ENCODE results near the gene HSH2D. TPM values are rescaled to one million over a fixed set of nuclear protein-coding genes. Genes with fewer than 3 reads are reported as not detected.
A peak's percentile ranks its signal among the peaks of the same experiment; 100 is the strongest.

Gene HSH2D
- total and polyA plus RNA-seq, 9 of the 15 experiments (the other 6 are each of a cell fraction or from before 2014, with no cell fraction given), result 0.03 to 1.1 (median 0.35) TPM; not detected in 1

DNA sequence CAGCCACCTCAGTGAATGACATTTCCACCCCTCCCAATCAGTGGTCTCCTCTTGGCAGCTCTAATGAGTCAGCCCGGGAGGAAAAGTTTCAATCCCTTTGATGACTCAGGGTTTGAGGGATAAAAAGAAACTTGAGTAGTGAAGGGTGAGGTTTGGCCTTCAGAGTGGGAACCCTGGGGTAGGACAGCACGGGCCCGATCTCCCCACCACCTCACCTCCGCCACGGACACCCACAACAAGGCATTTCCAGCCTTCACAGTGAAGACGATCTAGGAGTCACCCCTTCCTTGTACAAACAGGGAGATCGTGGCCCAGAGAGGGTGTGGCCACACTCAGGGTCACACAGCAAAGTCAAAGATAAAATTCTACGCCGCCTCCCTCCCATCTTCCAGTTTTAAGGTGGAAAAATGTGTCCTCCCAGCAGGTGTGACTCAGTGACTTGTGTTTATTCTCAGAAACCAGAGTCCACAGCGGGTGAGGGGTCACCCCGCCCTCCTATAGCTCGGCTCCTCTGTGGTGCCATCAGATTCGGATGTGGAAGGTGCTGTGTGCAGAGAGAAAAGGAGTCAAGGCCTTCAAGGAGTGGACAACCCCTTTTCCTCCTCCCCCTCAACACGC is 17.6 kb downstream of the HSH2D start (continued):
- TF ChIP-seq PRDM10 (IDR thresholded peaks at IDR 0.05; ENCODE audit: partially characterized antibody) (peak; percentile 38), POLR2AphosphoS5 (IDR thresholded peaks at IDR 0.05; ENCODE audit: control insufficient read depth, insufficient read depth, low read depth, low read length) (no peak), GTF2B (IDR thresholded peaks at IDR 0.05; ENCODE audit: extremely low read depth, insufficient read length) (no peak), MAFK (IDR thresholded peaks at IDR 0.05; ENCODE audit: low read length) (0 out of 2 replicates have a peak, but pooled peaks have one; percentile 3), JUN (IDR thresholded peaks at IDR 0.05; ENCODE audit: borderline replicate concordance, low read depth, low read length) (peak; percentile 52; the same call in 1 of the 2 replicates), JUN (CRISPR knock-in tag; IDR thresholded peaks at IDR 0.05; ENCODE audit: borderline replicate concordance) (no peak), ZFP36 (IDR thresholded peaks at IDR 0.05; ENCODE audit: low read depth, low read length, partially characterized antibody) (peak; percentile 94), PPARD (CRISPR knock-in tag; IDR thresholded peaks at IDR 0.05) (no peak), ZFP1 (CRISPR knock-in tag; IDR thresholded peaks at IDR 0.05) (no peak), RBM39 (optimal IDR thresholded peaks at IDR 0.05; ENCODE audit: low read depth, low read length) (no peak), SIN3A (IDR thresholded peaks at IDR 0.05; ENCODE audit: borderline replicate concordance in 2 of 2, control insufficient read depth in 1 of 2, low read depth in 2 of 2, low read length in 2 of 2) (no peak), GTF3C2 (IDR thresholded peaks at IDR 0.05; ENCODE audit: borderline replicate concordance, extremely low read depth, insufficient read length) (no peak), ZBED1 (IDR thresholded peaks at IDR 0.05) (no peak), ZNF57 (CRISPR knock-in tag; IDR thresholded peaks at IDR 0.05) (no peak), ZBTB17 (CRISPR knock-in tag; IDR thresholded peaks at IDR 0.05) (no peak), HDAC2 (IDR thresholded peaks at IDR 0.05) (peak; percentile 87; the same call in 1 of the 2 replicates), ZNF263 (CRISPR knock-in tag; IDR thresholded peaks at IDR 0.05; ENCODE audit: borderline replicate concordance) (no peak)
- TF ChIP-seq, protein P1, sequence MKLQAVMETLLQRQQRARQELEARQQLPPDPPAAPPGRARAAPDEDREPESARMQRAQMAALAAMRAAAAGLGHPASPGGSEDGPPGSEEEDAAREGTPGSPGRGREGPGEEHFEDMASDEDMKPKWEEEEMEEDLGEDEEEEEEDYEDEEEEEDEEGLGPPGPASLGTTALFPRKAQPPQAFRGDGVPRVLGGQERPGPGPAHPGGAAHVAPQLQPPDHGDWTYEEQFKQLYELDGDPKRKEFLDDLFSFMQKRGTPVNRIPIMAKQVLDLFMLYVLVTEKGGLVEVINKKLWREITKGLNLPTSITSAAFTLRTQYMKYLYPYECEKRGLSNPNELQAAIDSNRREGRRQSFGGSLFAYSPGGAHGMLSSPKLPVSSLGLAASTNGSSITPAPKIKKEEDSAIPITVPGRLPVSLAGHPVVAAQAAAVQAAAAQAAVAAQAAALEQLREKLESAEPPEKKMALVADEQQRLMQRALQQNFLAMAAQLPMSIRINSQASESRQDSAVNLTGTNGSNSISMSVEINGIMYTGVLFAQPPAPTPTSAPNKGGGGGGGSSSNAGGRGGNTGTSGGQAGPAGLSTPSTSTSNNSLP (IDR thresholded peaks at IDR 0.05; ENCODE audit: borderline replicate concordance, low read depth, low read length), result no peak
- TF ChIP-seq, protein P2, sequence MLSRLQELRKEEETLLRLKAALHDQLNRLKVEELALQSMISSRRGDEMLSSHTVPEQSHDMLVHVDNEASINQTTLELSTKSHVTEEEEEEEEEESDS (CRISPR knock-in tag; IDR thresholded peaks at IDR 0.05), result no peak

All from K562 (cell line).